Measurements from ENCODE around the gene KCTD13. TPM values are rescaled to one million over a fixed set of nuclear protein-coding genes. Genes with fewer than 3 reads are reported as not detected.
"Not testable (repeated sequence)": the region's sequence is repeated elsewhere in the genome, so short reads cannot be mapped to it uniquely, and the experiment has no call there.

KCTD13 gene
- total RNA-seq, 1 donor from 2014 or later = 8.0 TPM

GRCh38 chr16:29896841-29897240, 29.2 kb downstream of the KCTD13 start:
- ATAC-seq (no peak), DNase-seq (ENCODE audit: missing footprints) (no peak)
- intact Hi-C loops (cut with DNase I) = no loop called here

DNA sequence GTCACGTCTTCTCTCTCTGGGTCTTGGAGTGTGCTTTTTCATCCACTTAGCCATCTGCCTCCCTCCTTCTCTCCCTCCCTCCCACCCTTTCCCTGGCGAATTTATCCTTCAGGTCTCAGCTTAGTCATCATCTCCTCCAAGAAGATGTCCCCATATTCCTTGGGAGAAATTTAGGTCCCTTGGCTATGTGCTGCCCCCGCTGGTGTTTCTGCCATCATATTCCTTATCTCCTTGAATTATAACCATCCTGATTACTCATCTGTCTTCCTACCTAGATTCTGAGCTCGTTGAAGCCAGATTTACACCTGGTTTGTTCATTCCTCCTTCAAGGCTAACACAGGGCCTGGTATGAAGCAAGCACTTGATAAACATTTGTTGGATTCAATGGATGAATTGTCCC, 31.7 kb downstream of the KCTD13 start:
- intact Hi-C loops (cut with DNase I) = no loop called here
- no peak for ATAC-seq
- no peak for DNase-seq (ENCODE audit: missing footprints)

DNA sequence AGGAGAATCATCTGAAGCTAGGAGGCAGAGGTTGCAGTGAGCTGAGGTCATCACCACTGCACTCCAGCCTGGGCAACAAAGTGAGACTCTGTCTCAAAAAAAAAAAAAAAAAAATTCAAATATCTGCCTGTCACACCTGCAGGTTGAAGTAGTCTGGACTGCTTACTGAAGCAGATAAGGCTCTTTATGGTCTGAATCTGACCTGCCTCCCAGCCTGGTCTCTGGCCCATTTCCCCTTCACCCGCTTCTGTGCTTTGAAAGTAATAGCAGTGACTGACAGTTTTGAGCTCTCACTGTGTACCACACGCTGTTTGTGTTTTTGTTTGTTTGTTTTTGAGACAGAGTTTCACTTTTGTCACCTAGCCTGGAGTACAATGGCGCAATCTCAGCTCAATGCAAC, 32.5 kb downstream of the KCTD13 start:
- ATAC-seq = no peak
- DNase-seq (ENCODE audit: missing footprints) = no peak
- intact Hi-C loops (cut with DNase I) = no loop called here

DNA sequence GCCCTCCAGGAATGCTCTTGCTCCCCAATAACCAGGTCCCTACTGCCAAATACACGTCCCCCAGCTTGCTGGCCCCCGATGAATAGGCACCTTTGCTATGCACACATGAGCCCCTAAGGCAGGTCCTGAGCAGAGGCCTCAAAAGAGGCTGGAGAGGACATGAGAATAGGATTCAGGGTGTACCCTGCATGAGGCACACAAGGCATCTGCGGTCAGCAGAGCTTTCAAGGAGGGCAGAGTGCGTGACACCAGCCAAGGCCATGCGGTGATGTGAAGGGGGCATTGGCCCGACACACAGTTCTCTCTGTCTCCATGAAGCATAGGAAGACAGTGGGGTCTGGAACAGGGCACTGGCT, 33.6 kb downstream of the KCTD13 start:
- no peak for ATAC-seq
- intact Hi-C loops (cut with DNase I) = no loop called here

DNA sequence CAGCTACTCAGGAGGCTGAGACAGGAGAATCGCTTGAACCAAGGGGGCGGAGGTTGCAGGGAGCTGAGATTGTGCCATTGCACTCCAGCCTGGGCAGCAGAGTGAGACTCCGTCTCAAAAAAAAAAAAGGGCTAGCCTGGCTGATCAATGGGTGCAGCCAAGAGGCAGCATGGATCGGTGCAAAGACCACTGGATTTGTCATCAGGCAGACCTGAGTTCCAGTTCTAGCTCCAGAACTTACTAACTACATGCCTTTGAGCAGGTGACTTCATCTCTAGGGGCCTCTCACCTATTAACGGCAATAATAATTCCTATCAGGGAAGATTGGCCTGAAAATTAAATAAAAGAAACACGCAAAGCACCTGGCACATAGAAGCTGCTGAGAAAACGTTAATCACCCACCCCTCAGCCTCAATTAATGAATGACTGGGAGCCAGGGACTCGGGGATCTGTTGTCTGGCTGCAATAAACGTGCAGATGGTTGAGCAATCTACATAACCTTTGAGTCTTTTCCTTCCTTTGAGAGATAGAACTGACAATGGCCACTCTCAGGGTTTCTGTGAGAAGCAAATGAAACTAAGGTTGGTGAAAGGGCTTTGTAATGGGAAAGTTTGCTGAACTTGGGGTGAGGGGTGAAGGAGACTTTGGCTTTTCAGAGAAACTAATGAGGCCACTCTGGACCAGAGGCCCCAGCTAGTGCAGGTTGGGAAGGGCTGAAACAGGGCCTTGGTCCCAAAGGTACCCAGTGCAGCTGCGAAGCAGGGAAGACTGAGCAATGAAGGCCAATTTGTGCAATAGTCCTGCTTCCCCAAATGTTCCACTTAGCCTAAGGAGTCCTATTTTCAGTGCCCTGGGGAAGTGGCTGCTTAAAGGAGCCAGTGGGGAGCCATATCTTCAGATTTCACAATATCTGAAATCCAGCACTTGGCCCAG, 34.2 kb downstream of the KCTD13 start:
- intact Hi-C loops (cut with DNase I) = no loop called here
- ATAC-seq (peak; percentile 56), DNase-seq (ENCODE audit: missing footprints) (no peak)

More for the DNA sequence above, 33.6 kb downstream of the KCTD13 start:
- DNase-seq (ENCODE audit: missing footprints) = no peak

DNA sequence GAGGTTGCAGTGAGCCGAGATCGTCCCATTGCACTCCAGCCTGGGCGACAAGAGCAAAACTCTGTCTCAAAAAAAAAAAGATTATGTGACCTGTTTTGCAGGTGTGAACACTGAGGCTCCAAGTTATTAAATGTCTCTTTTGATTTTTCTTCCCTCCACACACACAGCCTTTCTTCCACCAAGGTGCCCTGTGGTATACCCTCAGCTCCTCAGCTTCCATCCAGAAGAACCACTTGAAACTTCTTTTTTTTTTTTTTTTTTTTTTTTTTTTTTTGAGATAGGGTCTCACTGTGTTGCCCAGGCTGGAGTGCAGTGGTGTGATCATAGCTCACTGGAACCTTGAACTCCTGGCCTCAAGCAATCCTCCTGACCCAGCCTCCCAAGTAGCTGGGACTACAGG, 36.7 kb downstream of the KCTD13 start:
- DNase-seq (ENCODE audit: missing footprints); intact Hi-C loops (cut with DNase I); ATAC-seq: not testable (repeated sequence)

DNA sequence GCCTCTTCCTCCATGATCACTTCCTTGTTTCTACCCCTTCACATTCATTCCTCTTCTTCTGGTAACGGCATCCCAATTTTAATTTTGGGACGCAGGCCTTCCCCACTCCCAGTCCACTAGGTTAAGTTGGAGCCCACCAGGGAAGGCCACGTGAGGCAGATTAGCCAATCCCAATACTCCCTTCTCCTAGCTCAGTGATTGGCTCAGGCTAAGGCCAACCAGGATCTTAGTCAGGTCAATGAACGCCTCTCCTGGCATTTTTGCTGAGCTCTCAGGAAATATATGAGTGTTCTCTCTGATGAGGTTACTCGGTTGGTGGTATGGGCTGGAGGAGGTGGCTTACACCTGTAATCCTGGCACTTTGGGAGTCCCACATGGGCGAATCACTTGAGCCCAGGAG, 42.0 kb downstream of the KCTD13 start:
- intact Hi-C loops (cut with DNase I) = no loop called here

DNA sequence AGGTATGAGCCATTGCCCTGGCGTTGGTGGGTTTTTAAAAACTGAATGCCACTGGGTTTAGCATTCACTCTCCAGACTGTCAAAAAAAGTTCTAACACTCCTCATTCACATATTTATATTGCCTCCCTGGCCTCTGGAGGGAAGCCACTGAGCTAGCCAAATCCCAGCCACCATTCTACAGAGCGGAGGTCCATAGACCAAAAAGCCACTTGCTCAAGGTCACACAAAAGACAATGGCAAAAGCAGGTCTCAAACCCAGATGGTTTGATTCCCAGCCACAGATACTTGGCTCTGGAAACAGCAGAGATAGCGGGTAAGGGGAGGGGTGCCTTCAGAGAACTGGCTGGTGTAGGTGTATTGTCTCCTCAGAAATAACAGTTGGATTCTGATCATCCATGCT, 45.0 kb downstream of the KCTD13 start:
- intact Hi-C loops (cut with DNase I) = no loop called here
- no peak for ATAC-seq
- no peak for DNase-seq (ENCODE audit: missing footprints)

More for the DNA sequence above, 42.0 kb downstream of the KCTD13 start:
- no peak for ATAC-seq
- DNase-seq (ENCODE audit: missing footprints) = no peak

GRCh38 chr16:29878172-29878571, 47.9 kb downstream of the KCTD13 start:
- ATAC-seq (no peak), DNase-seq (ENCODE audit: missing footprints) (no peak)
- intact Hi-C loops (cut with DNase I) = no loop called here

GRCh38 chr16:29877266-29877961, 48.6 kb downstream of the KCTD13 start:
- intact Hi-C loops (cut with DNase I) = no loop called here
- ATAC-seq = no peak
- no peak for DNase-seq (ENCODE audit: missing footprints)

GRCh38 chr16:29876594-29877249, 49.3 kb downstream of the KCTD13 start:
- intact Hi-C loops (cut with DNase I) = no loop called here
- ATAC-seq (no peak), DNase-seq (ENCODE audit: missing footprints) (no peak)

DNA sequence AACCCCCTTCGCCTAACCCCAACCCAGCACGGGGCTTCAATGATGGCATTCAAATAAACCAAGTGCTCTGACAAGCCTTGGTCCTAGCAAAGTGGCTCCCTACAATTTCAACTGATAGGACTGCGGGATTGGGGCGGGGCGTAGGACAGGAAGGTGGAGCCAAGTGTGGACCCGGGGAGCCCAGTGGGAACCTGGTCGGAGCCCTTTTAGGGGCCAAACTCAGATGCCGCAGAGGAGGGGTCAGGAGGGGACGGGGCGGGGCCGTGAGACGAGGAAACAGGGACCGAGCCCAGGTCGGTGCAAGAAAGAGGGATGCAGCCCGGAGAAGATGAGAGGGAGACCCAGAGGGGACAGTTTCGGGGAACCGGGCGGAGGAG, 49.8 kb downstream of the KCTD13 start:
- intact Hi-C loops (cut with DNase I) = no loop called here
- ATAC-seq = no peak
- no peak for DNase-seq (ENCODE audit: missing footprints)

DNA sequence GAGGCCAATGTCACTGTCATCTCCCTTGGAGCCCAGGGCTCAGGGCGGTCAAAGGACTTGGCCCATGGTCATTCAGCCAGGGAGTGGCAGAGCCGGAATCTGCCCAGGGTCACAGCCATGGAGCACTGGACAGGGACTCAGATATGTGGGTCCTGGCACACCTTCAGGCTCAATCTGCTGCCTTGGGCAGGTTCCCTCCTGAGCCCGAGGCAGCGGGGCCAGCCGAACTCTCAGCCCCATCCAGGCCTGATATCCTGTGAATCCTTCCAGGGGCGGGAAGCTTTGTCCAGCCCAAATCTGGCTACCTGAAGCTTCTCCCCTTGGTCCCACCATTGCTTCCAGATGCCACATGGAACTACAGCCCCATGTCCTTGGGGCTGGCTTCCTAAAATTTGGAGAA, 50.8 kb downstream of the KCTD13 start:
- intact Hi-C loops (cut with DNase I) = no loop called here

DNA sequence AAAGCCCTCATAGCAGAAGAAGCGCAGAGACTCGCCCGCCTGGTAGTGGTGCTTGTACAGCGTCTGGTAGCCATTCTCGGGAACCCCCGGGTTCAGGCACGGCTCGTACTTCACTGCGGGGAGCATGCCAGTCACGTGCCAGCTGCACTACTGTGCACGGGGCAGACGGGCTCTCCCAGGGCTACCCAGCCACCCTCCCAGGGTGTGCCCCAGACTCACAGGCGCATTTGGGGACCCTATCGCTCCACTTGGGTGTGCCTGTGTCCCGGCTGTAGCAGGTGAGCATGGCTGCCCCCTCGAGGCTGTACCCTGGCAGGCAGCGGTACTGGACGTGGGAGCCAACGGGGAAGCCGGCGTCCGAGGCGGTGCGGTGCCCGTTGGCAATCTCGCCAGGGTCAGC, 52.7 kb downstream of the KCTD13 start:
- no peak for ATAC-seq
- intact Hi-C loops (cut with DNase I) = no loop called here
- no peak for DNase-seq (ENCODE audit: missing footprints)

More for the DNA sequence above, 50.8 kb downstream of the KCTD13 start:
- ATAC-seq (no peak), DNase-seq (ENCODE audit: missing footprints) (no peak)

DNA sequence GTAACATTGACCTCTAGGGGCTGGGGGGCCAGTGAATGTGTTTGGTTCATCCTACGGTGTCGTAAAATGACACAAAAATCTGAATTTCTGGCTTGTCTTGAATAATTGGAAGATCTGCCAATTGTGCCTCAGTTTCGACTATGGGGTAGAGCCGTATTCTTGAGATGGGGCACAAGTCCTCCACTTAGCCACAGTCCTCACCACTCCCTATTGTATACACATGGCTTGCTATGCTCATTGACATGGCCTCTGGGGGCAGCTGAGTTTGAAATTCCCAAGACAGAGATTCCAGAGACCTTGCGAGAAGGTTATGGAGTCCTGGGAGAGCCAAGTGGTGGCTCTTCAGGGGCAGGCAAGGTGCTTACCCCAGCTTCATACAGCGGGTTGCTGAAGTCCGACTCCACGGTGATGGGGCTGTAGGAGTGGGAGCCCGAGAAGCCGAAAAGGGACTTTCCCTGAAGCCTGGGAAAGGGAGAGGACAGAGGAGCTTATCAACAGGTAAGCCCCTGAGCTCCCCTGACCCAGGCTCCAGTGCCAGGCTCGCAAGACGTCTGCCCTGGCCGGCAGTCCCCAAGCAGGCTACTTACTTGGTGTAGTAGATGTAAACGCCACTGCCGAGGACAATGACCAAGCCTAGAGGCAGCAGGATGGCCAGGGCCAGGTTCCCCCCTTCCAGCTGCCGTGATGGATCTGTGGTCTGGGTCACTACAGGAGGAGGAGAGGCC, 54.0 kb downstream of the KCTD13 start:
- intact Hi-C loops (cut with DNase I) = no loop called here
- DNase-seq (ENCODE audit: missing footprints) (no peak), ATAC-seq (no peak)

GRCh38 chr16:29869067-29869466, 57.0 kb downstream of the KCTD13 start:
- DNase-seq (ENCODE audit: missing footprints); ATAC-seq: not testable (repeated sequence)
- intact Hi-C loops (cut with DNase I) = loop anchor here (10.0 kb wide), 1 partner anchor 136 kb away; no protein-coding TSS in a partner anchor

GRCh38 chr16:29868396-29869009, 57.5 kb downstream of the KCTD13 start:
- ATAC-seq (no peak), DNase-seq (ENCODE audit: missing footprints) (no peak)
- intact Hi-C loops (cut with DNase I) = loop anchor here (10.0 kb wide), 1 partner anchor 136 kb away; no protein-coding TSS in a partner anchor

DNA sequence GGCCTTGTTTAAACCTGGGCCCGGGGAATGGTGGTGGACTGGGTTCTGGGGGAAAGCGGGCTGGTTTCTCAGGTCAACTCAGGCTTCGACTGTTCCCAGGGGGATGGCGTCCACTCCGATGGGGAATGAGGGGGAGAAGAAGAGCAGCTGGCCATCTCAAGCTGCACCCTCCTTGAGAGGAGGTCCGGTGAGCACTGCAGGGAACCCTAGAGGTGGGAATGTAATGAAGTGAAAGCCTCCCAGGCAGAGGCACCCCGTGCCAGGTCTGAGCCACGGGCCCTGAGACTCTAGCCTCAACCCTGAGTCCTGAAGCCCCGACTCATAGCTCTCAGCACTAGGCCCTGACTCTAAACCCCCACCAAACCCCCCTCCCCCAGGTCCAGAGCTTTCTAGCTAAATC, 61.8 kb downstream of the KCTD13 start:
- intact Hi-C loops (cut with DNase I) = loop anchor here (10.0 kb wide), 1 partner anchor 141 kb away; no protein-coding TSS in a partner anchor
- ATAC-seq = no peak
- no peak for DNase-seq (ENCODE audit: missing footprints)

Data from Right ventricle myocardium inferior (tissue), 1 donor.